Measurements from ENCODE around the gene LARP6.
"Not testable (repeated sequence)": the region's sequence is repeated elsewhere in the genome, so short reads cannot be mapped to it uniquely, and the experiment has no call there.

LARP6 gene

DNA sequence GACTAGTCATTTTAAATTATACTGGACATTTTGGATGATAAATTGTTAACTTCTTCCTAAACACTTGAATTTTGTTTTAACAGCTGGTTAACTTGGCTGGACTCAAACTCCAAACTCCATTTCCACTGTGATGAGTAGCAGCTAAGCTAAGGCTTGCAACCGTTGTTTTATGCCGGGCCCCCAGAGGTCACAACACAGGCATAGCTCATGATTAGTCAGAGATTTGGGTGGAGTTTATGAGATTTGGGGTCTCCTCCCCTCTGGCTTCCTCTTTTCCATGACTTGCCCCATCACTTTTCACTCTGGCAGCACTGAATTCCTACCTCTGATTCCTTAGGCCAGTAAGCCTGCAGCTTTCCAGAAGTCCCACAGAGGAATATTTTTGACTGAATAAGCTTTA lies 25.4 kb upstream of the LARP6 start:
- TF ChIP-seq, protein P1, sequence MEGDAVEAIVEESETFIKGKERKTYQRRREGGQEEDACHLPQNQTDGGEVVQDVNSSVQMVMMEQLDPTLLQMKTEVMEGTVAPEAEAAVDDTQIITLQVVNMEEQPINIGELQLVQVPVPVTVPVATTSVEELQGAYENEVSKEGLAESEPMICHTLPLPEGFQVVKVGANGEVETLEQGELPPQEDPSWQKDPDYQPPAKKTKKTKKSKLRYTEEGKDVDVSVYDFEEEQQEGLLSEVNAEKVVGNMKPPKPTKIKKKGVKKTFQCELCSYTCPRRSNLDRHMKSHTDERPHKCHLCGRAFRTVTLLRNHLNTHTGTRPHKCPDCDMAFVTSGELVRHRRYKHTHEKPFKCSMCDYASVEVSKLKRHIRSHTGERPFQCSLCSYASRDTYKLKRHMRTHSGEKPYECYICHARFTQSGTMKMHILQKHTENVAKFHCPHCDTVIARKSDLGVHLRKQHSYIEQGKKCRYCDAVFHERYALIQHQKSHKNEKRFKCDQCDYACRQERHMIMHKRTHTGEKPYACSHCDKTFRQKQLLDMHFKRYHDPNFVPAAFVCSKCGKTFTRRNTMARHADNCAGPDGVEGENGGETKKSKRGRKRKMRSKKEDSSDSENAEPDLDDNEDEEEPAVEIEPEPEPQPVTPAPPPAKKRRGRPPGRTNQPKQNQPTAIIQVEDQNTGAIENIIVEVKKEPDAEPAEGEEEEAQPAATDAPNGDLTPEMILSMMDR (IDR thresholded peaks at IDR 0.05; ENCODE audit: control insufficient read depth, extremely low read depth, insufficient read depth) = no peak
- H3K4me3 ChIP-seq (ENCODE audit: low read depth, low read length) = no peak overlapping the region
- DNase-seq (ENCODE audit: low read depth) = no peak

DNA sequence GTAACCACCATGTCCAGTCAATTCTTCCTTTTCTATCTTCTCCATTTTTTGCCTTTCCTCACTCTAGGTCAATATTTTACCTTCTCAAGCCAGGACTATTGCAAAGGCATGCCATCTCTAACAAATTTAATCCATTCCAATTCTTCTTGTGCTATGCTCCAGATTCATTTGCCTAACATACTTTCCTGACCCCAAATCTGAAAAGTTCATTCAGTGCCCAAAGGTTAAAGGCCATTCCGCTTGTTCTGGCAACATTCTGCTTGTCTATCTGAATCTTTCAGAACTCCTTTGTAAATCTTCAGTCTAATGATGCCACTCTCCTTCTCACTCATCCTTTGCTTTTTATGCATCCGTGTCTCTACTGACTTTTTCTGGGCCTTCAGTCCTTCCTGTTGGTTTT lies 22.7 kb upstream of the LARP6 start:
- no peak overlapping the region for H3K4me3 ChIP-seq (ENCODE audit: low read depth, low read length)
- TF ChIP-seq, protein P1 (IDR thresholded peaks at IDR 0.05; ENCODE audit: control insufficient read depth, extremely low read depth, insufficient read depth) = no peak
- DNase-seq (ENCODE audit: low read depth) = no peak

DNA sequence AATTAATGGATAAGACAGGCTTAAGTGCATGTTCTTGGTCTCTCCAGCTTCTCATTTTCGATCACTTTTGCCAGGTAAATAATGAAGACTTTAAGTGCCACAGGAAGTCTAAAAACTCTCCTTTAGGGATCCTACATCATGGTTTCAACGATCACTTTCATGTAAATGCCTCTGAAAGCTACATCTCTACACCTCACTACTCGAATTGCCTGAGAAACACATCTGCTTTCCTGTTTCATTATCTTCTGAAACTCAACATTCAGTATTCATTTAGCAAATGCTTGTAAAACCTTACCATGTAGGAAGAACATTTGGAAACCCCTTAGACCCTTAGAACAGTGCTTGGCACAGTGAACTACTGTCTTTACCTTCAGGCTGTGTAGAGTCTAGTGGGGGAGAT lies 22.1 kb upstream of the LARP6 start:
- TF ChIP-seq, protein P1 (IDR thresholded peaks at IDR 0.05; ENCODE audit: control insufficient read depth, extremely low read depth, insufficient read depth) = no peak
- no peak overlapping the region for H3K4me3 ChIP-seq (ENCODE audit: low read depth, low read length)
- DNase-seq (ENCODE audit: low read depth) = no peak

DNA sequence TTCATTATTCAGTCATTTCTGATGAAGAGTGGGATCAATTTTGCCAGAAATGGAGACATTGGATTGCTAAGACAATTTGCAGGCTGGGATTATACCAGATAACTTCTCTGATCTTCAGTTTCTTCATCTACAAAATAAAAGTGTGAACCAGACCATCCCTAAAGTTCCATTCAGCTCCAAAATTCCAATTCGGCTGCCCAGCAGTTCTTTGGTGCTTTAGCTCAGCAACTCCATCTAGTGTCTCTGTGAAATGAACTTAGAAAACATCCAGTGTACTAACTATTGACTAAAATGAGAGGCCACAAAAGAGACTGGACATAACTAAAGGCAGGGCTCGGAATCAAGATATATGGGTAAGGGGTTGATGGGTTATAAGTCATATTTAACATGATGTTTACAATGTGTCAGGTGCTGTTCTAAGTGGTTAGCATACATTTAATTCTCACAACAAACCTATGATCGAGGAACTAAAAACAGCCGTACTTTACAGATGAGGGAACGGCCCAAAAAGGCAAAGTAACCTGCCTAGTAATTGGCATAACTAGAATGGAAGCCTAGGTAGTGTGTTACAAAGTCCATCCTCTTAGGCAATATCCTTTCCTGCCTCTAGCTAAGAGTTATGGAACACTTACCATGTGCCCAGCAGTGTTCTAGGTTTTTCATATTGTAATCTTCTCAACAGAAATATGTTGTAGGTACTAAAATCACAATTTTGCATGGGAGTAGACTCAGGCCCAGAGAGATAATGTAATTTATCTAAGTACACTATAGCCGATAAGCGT lies 21.2 kb upstream of the LARP6 start:
- H3K4me3 ChIP-seq (ENCODE audit: low read depth, low read length) = no peak overlapping the region
- no peak for DNase-seq (ENCODE audit: low read depth)
- TF ChIP-seq, protein P1 (IDR thresholded peaks at IDR 0.05; ENCODE audit: control insufficient read depth, extremely low read depth, insufficient read depth) = peak; percentile 70

DNA sequence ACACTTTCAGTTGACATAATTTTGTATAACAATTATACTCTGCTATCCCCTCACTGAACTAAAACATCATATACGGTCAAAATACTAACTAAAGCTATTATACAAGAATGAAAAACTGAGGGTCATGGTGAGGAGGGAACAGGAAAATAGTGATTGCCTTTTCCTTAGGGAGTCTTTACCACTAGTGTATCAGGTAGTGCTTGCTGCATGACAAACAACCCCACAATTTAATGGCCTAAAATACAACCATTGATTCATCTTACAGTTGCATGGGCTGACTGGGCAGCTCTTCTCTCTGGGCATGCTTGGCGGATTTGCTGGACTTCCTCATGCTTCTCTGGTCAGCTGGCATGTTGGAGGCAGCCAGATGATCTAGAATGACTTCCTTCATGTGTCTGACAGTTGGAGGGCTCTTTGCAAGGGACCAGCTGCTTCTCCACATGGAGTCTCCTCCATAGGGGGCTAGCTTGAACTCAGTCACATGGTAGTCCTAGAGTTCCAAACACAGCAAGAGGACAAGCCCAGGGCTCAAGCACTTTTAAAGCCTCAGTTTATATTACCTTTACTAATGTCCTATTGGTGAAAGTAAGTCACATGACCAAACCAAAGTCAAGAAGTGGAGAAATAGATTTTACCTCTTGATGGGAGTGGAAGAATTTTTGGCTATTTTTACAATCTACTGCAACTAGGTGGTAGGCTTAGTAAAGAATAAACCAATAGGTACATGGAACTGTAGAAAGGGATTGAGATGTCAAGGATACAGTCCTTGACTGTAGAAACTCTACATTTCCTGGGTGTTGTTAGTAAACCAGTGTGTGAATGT lies 19.5 kb upstream of the LARP6 start:
- TF ChIP-seq, protein P1 (IDR thresholded peaks at IDR 0.05; ENCODE audit: control insufficient read depth, extremely low read depth, insufficient read depth) = no peak
- no peak for DNase-seq (ENCODE audit: low read depth)
- no peak overlapping the region for H3K4me3 ChIP-seq (ENCODE audit: low read depth, low read length)

DNA sequence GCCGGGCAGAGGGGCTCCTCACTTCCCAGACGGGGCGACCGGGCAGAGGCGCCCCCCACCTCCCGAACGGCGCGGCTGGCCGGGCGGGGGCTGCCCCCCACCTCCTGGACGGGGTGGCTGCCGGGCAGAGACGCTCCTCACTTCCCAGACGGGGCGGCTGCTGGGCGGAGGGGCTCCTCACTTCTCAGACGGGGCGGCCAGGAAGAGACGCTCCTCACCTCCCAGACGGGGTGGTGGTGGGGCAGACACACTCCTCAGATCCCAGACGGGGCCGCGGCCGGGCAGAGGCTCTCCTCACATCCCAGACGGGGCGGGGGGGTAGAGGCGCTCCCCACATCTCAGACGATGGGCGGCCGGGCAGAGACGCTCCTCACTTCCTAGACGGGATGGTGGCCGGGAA lies 17.5 kb upstream of the LARP6 start:
- not testable (repeated sequence) for H3K4me3 ChIP-seq (ENCODE audit: low read depth, low read length)

DNA sequence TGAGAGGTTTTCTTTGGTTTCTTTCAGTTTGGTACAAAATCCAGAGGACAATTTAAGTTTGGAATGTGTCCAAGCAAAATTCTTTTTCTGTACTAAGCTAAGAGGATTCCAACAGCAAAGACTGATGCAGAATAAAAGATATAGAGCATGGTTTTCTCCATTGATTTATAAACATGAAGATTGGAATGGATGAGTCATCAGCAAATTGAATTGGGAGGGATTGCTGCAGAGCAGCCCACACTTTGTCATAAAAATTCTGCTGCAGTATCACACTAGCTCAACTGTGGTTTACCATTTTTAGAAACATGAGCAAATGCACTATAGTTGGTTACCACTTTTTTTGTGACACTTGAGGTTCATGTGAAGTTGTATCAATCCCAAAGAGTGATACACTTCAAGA lies 16.1 kb upstream of the LARP6 start:
- TF ChIP-seq, protein P1 (IDR thresholded peaks at IDR 0.05; ENCODE audit: control insufficient read depth, extremely low read depth, insufficient read depth) = no peak
- no peak for DNase-seq (ENCODE audit: low read depth)

More for the DNA sequence above, 17.5 kb upstream of the LARP6 start:
- not testable (repeated sequence) for DNase-seq (ENCODE audit: low read depth)

More for the DNA sequence above, 16.1 kb upstream of the LARP6 start:
- no peak overlapping the region for H3K4me3 ChIP-seq (ENCODE audit: low read depth, low read length)

All from LNCaP clone FGC (cell line).